Esophagus muscularis mucosa (tissue), 4 donors: Measurements from ENCODE around the gene MRPS2. TPM values are rescaled to one million over a fixed set of nuclear protein-coding genes. Genes with fewer than 3 reads are reported as not detected.

Experiments used
- DNase-seq: peaks from one replicate; pipeline ENCODE4 v3.0.0-alpha.2; 2017; ENCODE audit errors: extremely low spot score
- H3K27ac ChIP-seq, 4 donors: fragments of 200-600 bp; sonication (generic); replicated peaks in 1 of 4; 1 replicate in 3 of 4; 2 replicates in 1 of 4; pipeline ENCODE4 v1.5.1; 2016 to 2019; ENCODE audit warnings: mild to moderate bottlenecking in 1 of 4
- H3K27me3 ChIP-seq, 4 donors: fragments of 200-600 bp; sonication (generic); one replicate each; pipeline versions ENCODE4 v1.5.1 to v1.6.0; 2016 to 2019
- H3K36me3 ChIP-seq, 4 donors: fragments of 200-600 bp; sonication (generic); one replicate each; pipeline ENCODE4 v1.5.1; 2016 to 2019
- H3K4me1 ChIP-seq, 4 donors: fragments of 200-600 bp; sonication (generic); one replicate each; pipeline ENCODE4 v1.5.1; 2016 to 2019
- H3K4me3 ChIP-seq, 4 donors: fragments of 200-600 bp; sonication (generic); 1 replicate in 2 of 4; 2 replicates in 2 of 4; pipeline ENCODE4 v1.5.1; 2016 to 2019; ENCODE audit warnings: mild to moderate bottlenecking in 4 of 4, moderate library complexity in 1 of 4
- H3K9me3 ChIP-seq, 4 donors: fragments of 200-600 bp; sonication (generic); 1 replicate in 3 of 4; 2 replicates in 1 of 4; pipeline ENCODE4 v1.5.1; 2016 to 2019
- EP300 ChIP-seq: sonication (generic); formaldehyde crosslinking; IDR thresholded peaks from one replicate; pipeline ENCODE4 v1.6.1; 2017; ENCODE audit warnings: antibody characterized with exemption
- POLR2A ChIP-seq: fragments of 450-650 bp; IDR thresholded peaks from one replicate; pipeline ENCODE4 v1.6.1; 2017; ENCODE audit warnings: antibody characterized with exemption, moderate library complexity, mild to moderate bottlenecking, low read depth
- POLR2AphosphoS5 ChIP-seq, 2 donors: sonication (generic); formaldehyde crosslinking; IDR thresholded peaks; one replicate each; pipeline ENCODE4 v1.6.1; 2017; ENCODE audit warnings: antibody characterized with exemption in 2 of 2
- WGBS: methylation state at CpG from one replicate; pipeline ENCODE4 v1.1.5; 2018; 5-methylcytosine and 5-hydroxymethylcytosine counted together
- intact Hi-C: fragments of 100-400 bp; cut with DNase I; formaldehyde crosslinking; loops from one replicate; pipeline ENCODE4 v1.15.1; 2023
- total RNA-seq, 4 donors: library from RNA; depleted of rRNA; stranded (reverse); fragments of >200 nt; gene quantifications; one replicate each; pipeline versions ENCODE4 v1.1.0 to v1.2.1, GENCODE V29; 2016
- TF ChIP-seq, protein P1 (sequence below), 3 experiments: fragments of 200-600 bp in 2 of 3; fragments of 450-650 bp in 1 of 3; sonication (generic) in 2 of 3; IDR thresholded peaks; one replicate each; pipeline ENCODE4 v1.5.1; 2017 to 2019; ENCODE audit warnings: antibody characterized with exemption in 3 of 3, mild to moderate bottlenecking in 2 of 3, moderate library complexity in 1 of 3

Gene MRPS2
- total RNA-seq, 4 donors from 2014 or later, result 19.5 to 47.3 (median 37.9) TPM

DNA sequence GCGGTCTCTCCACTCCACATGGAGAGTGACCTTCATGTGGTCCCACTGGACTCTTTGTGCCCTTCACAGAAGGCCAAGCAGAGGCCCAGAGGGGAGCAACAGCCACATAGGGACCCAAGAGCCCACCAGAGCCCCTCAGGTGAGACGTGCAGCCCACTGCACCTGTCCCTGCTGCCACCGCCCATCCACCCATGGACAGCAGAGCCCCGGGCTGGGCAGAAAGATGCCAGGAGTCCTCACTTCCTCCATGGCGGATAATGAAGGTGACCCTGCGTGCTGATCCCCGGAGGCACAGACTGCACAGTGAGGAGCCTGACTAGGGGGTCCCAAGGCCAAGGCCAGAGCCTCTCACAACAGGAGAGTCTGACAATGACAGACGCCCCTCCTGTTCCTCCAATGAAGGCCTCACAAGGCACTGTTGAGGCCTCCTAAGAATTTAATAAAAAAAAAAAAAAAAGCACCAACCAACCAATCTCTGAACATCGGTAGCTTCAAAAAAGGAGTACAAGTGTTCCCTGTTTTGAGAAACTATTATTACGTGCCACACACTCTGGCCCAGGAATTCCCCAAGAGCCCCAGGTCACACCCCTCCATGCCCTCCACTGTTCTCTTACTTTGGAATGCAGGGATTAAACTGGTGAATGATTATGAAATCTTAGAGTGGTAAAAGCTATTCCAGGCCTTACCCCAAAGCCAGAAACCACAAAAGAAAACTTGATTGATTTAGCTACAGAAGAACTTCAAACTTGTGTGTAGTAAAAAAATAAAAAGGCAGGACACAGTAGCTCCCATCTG is 23.7 kb upstream of the MRPS2 start:
- TF ChIP-seq, protein P1, sequence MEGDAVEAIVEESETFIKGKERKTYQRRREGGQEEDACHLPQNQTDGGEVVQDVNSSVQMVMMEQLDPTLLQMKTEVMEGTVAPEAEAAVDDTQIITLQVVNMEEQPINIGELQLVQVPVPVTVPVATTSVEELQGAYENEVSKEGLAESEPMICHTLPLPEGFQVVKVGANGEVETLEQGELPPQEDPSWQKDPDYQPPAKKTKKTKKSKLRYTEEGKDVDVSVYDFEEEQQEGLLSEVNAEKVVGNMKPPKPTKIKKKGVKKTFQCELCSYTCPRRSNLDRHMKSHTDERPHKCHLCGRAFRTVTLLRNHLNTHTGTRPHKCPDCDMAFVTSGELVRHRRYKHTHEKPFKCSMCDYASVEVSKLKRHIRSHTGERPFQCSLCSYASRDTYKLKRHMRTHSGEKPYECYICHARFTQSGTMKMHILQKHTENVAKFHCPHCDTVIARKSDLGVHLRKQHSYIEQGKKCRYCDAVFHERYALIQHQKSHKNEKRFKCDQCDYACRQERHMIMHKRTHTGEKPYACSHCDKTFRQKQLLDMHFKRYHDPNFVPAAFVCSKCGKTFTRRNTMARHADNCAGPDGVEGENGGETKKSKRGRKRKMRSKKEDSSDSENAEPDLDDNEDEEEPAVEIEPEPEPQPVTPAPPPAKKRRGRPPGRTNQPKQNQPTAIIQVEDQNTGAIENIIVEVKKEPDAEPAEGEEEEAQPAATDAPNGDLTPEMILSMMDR (IDR thresholded peaks at IDR 0.05), result no peak
- no peak for TF ChIP-seq POLR2A
- no peak for TF ChIP-seq POLR2AphosphoS5 (IDR thresholded peaks at IDR 0.05)
- TF ChIP-seq EP300, result no peak
- Histone ChIP-seq H3K27me3 (no peaks in the 10 kb centered on the region), H3K36me3 (no peaks in the 10 kb centered on the region), H3K4me1 (peaks cover 12 to 23% (median 21%) of the 10 kb centered on the region in 4 donors), H3K27ac (no peak overlapping the region), H3K4me3 (no peak overlapping the region), H3K9me3 (no peaks in the 10 kb centered on the region)
- WGBS, result 90% methylated on average over 9 of the region's 10 CpGs
- DNase-seq, result no peak
- intact Hi-C loops, result no loop called here

GRCh38 chr9:135478191-135478590 is 22.3 kb upstream of the MRPS2 start:
- H3K4me1 ChIP-seq, result peaks cover 12 to 26% (median 21%) of the 10 kb centered on the region in 4 donors
- no peak overlapping the region for H3K4me3 ChIP-seq
- 71% methylated on average over 10 of the region's 10 CpGs for WGBS
- no peak for TF ChIP-seq POLR2A
- TF ChIP-seq EP300, result no peak
- TF ChIP-seq POLR2AphosphoS5 (IDR thresholded peaks at IDR 0.05), result no peak
- TF ChIP-seq, protein P1 (IDR thresholded peaks at IDR 0.05), result no peak
- DNase-seq, result no peak
- H3K27me3 ChIP-seq, result no peaks in the 10 kb centered on the region
- no peaks in the 10 kb centered on the region for H3K9me3 ChIP-seq
- peak overlapping the region in 2 of 4 donors; percentile 77 to 90 for H3K27ac ChIP-seq
- peaks cover 0 to under 1% (median 0%) of the 10 kb centered on the region in 4 donors for H3K36me3 ChIP-seq
- intact Hi-C loops, result no loop called here

DNA sequence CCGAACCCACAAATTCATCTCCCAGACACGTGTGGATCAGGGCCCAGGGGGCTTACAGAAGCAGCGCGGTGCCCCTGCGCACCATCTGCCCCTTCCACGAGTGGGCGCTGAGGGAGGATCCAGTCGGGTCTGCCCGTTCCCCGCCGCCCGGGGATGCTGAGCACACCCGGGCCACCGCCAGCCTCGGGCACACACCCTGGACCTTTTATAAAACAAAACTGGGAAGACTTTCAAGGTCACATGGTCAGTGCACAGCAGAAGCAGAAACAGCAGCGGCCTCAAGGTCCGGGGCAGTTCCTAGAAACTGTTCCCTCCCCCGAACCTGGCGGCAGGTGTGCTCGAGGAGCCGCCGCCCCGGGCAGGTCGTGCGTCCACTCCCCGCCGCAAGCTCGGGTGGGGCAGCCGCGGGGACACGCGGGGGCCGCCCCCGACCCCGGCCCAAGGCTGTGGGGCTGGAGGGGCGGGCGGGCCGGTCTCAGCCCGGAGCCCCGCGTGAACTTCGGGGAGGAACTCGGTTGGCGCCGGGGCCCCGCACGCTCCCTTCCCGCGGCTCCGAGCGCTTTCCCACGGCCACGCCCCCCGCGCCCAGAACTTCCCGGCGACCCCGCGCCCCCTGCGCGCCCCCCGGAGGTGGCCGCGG is 21.5 kb upstream of the MRPS2 start:
- Histone ChIP-seq H3K4me3 (peak overlapping the region; percentile 75 to 82 (median 79)), H3K27me3 (no peaks in the 10 kb centered on the region), H3K9me3 (no peaks in the 10 kb centered on the region), H3K27ac (peak overlapping the region; percentile 71 to 90 (median 78)), H3K36me3 (peaks cover 1 to 8% (median 6%) of the 10 kb centered on the region in 4 donors), H3K4me1 (peaks cover 12 to 26% (median 21%) of the 10 kb centered on the region in 4 donors)
- DNase-seq, result no peak
- TF ChIP-seq POLR2A (no peak), POLR2AphosphoS5 (IDR thresholded peaks at IDR 0.05) (peak; percentile 35 to 52), EP300 (no peak)
- TF ChIP-seq, protein P1 (IDR thresholded peaks at IDR 0.05), result peak in 1 of 3 experiments; percentile 21
- 5% methylated on average over 31 of the region's 64 CpGs for WGBS
- intact Hi-C loops, result no loop called here

GRCh38 chr9:135479469-135480052 is 20.9 kb upstream of the MRPS2 start, which contains the start of gene PPP1R26:
PPP1R26 (plus strand) TSS chr9:135479782; CDS start chr9:135484511, 4,729 bp downstream.
- peak within 1 kb of the TSS; percentile 71 to 90 (median 78) for H3K27ac ChIP-seq
- TF ChIP-seq POLR2A, result no peak
- TF ChIP-seq EP300, result no peak
- TF ChIP-seq POLR2AphosphoS5 (IDR thresholded peaks at IDR 0.05), result no peak
- TF ChIP-seq, protein P1 (IDR thresholded peaks at IDR 0.05), result no peak
- H3K9me3 ChIP-seq, result no peaks in the 10 kb centered on the region
- peaks cover 12 to 26% (median 21%) of the 10 kb centered on the region in 4 donors for H3K4me1 ChIP-seq
- peak within 1 kb of the TSS; percentile 75 to 82 (median 79) for H3K4me3 ChIP-seq
- DNase-seq, result no peak
- no peaks in the 10 kb centered on the region for H3K27me3 ChIP-seq
- WGBS, result no CpG with 5 or more reads among the region's 103 CpGs
- H3K36me3 ChIP-seq, result peaks cover 6 to 14% (median 11%) of the 10 kb centered on the region in 4 donors
- intact Hi-C loops, result no loop called here
